GM19239 (cell line): ENCODE data around the gene RNF183.
"Not testable (repeated sequence)": the region's sequence is repeated elsewhere in the genome, so short reads cannot be mapped to it uniquely, and the experiment has no call there.

ENCODE experiments used
- DNase-seq: peaks from one replicate; pipeline ENCODE4 v3.0.0; 2011; ENCODE audit warnings: low spot score; ENCODE audit not compliant: insufficient read length
- FAIRE-seq: peaks from 2 replicates; lab custom pipeline; 2011; peaks lifted over from hg19 to GRCh38; lab: Jason Lieb, UNC

The RNF183 gene

GRCh38 chr9:113319054-113319453 is 15.9 kb upstream of the RNF183 start:
- DNase-seq (no peak), FAIRE-seq (no peak)

- FAIRE-seq, result no peak
- DNase-seq, result no peak
Measured at GRCh38 chr9:113317777-113318176, 14.6 kb upstream of the RNF183 start.

- no peak for DNase-seq
- FAIRE-seq, result no peak
Measured at GRCh38 chr9:113316030-113316429, 12.9 kb upstream of the RNF183 start.

GRCh38 chr9:113315231-113315630 is 12.1 kb upstream of the RNF183 start:
- no peak for FAIRE-seq
- DNase-seq, result no peak

- FAIRE-seq (no peak), DNase-seq (no peak)
Measured at GRCh38 chr9:113313261-113313660, 10.1 kb upstream of the RNF183 start.

GRCh38 chr9:113311961-113312360 is 8.8 kb upstream of the RNF183 start:
- DNase-seq (no peak), FAIRE-seq (no peak)

GRCh38 chr9:113310538-113310937 is 7.4 kb upstream of the RNF183 start:
- DNase-seq (no peak), FAIRE-seq (no peak)

- no peak for DNase-seq
- peak; percentile 40 for FAIRE-seq
Measured at GRCh38 chr9:113309204-113309813, 6.1 kb upstream of the RNF183 start.

GRCh38 chr9:113307396-113307975 is 4.3 kb upstream of the RNF183 start:
- DNase-seq, result no peak

GRCh38 chr9:113306566-113306965 is 3.4 kb upstream of the RNF183 start:
- FAIRE-seq, result no peak
- no peak for DNase-seq

More at GRCh38 chr9:113307396-113307975, 4.3 kb upstream of the RNF183 start:
- FAIRE-seq, result no peak

- DNase-seq (no peak), FAIRE-seq (no peak)
Measured at GRCh38 chr9:113301548-113301947, 1.6 kb downstream of the RNF183 start.

GRCh38 chr9:113299800-113300292 is 3.3 kb downstream of the RNF183 start:
- DNase-seq (no peak), FAIRE-seq (no peak)

GRCh38 chr9:113298924-113299770 is 4.0 kb downstream of the RNF183 start:
- no peak for DNase-seq
- no peak for FAIRE-seq

GRCh38 chr9:113298311-113298710 is 4.9 kb downstream of the RNF183 start:
- FAIRE-seq, result no peak
- DNase-seq, result no peak

- FAIRE-seq (no peak), DNase-seq (no peak)
Measured at GRCh38 chr9:113296796-113297558, 6.2 kb downstream of the RNF183 start.

GRCh38 chr9:113296247-113296646 is 6.9 kb downstream of the RNF183 start:
- not testable (repeated sequence) for DNase-seq, FAIRE-seq

GRCh38 chr9:113293285-113293878 is 9.8 kb downstream of the RNF183 start:
- no peak for FAIRE-seq
- no peak for DNase-seq

GRCh38 chr9:113290052-113290607 is 13.0 kb downstream of the RNF183 start:
- DNase-seq (no peak), FAIRE-seq (no peak)

- FAIRE-seq, result no peak
- DNase-seq, result no peak
Measured at GRCh38 chr9:113289091-113289490, 14.1 kb downstream of the RNF183 start.

GRCh38 chr9:113281356-113281755 is 21.8 kb downstream of the RNF183 start:
- no peak for FAIRE-seq

More at GRCh38 chr9:113281356-113281755, 21.8 kb downstream of the RNF183 start:
- DNase-seq, result no peak
